Measurements from ENCODE around the gene PRKN.

PRKN gene

GRCh38 chr6:161740486-161740885 lies 987.1 kb downstream of the PRKN start:
- no peaks in the 10 kb centered on the region for H3K9me3 ChIP-seq (ENCODE audit: control insufficient read depth, low read length)
- no peak overlapping the region for H3K27ac ChIP-seq (ENCODE audit: insufficient read depth, low read length, poor library complexity, severe bottlenecking)
- no peak overlapping the region for H3K4me3 ChIP-seq (ENCODE audit: insufficient read depth, low read depth, low read length, poor library complexity, severe bottlenecking)
- no peaks in the 10 kb centered on the region for H3K36me3 ChIP-seq (ENCODE audit: control insufficient read depth, insufficient read depth, low read length)
- no peaks in the 10 kb centered on the region for H3K27me3 ChIP-seq (replicated peaks; ENCODE audit: control insufficient read depth, insufficient read depth, low read length, poor library complexity, severe bottlenecking)
- DNase-seq: no peak
- H3K4me1 ChIP-seq (ENCODE audit: control insufficient read depth, insufficient read depth, low read length, poor library complexity, severe bottlenecking): no peaks in the 10 kb centered on the region

GRCh38 chr6:161736781-161737292 lies 990.7 kb downstream of the PRKN start:
- DNase-seq: no peak
- H3K27me3 ChIP-seq (replicated peaks; ENCODE audit: control insufficient read depth, insufficient read depth, low read length, poor library complexity, severe bottlenecking): no peaks in the 10 kb centered on the region
- no peak overlapping the region for H3K4me3 ChIP-seq (ENCODE audit: insufficient read depth, low read depth, low read length, poor library complexity, severe bottlenecking)
- no peaks in the 10 kb centered on the region for H3K36me3 ChIP-seq (ENCODE audit: control insufficient read depth, insufficient read depth, low read length)
- no peaks in the 10 kb centered on the region for H3K4me1 ChIP-seq (ENCODE audit: control insufficient read depth, insufficient read depth, low read length, poor library complexity, severe bottlenecking)
- no peak overlapping the region for H3K27ac ChIP-seq (ENCODE audit: insufficient read depth, low read length, poor library complexity, severe bottlenecking)
- no peaks in the 10 kb centered on the region for H3K9me3 ChIP-seq (ENCODE audit: control insufficient read depth, low read length)

- DNase-seq: no peak
- H3K4me3 ChIP-seq (ENCODE audit: insufficient read depth, low read depth, low read length, poor library complexity, severe bottlenecking): no peak overlapping the region
- no peaks in the 10 kb centered on the region for H3K36me3 ChIP-seq (ENCODE audit: control insufficient read depth, insufficient read depth, low read length)
- H3K4me1 ChIP-seq (ENCODE audit: control insufficient read depth, insufficient read depth, low read length, poor library complexity, severe bottlenecking): no peaks in the 10 kb centered on the region
- no peaks in the 10 kb centered on the region for H3K9me3 ChIP-seq (ENCODE audit: control insufficient read depth, low read length)
- H3K27me3 ChIP-seq (replicated peaks; ENCODE audit: control insufficient read depth, insufficient read depth, low read length, poor library complexity, severe bottlenecking): no peaks in the 10 kb centered on the region
- no peak overlapping the region for H3K27ac ChIP-seq (ENCODE audit: insufficient read depth, low read length, poor library complexity, severe bottlenecking)
Observed at GRCh38 chr6:161736326-161736725, 991.2 kb downstream of the PRKN start.

- DNase-seq: no peak
- no peaks in the 10 kb centered on the region for H3K4me1 ChIP-seq (ENCODE audit: control insufficient read depth, insufficient read depth, low read length, poor library complexity, severe bottlenecking)
- H3K4me3 ChIP-seq (ENCODE audit: insufficient read depth, low read depth, low read length, poor library complexity, severe bottlenecking): no peak overlapping the region
- no peak overlapping the region for H3K27ac ChIP-seq (ENCODE audit: insufficient read depth, low read length, poor library complexity, severe bottlenecking)
- H3K27me3 ChIP-seq (replicated peaks; ENCODE audit: control insufficient read depth, insufficient read depth, low read length, poor library complexity, severe bottlenecking): no peaks in the 10 kb centered on the region
- no peaks in the 10 kb centered on the region for H3K9me3 ChIP-seq (ENCODE audit: control insufficient read depth, low read length)
- no peaks in the 10 kb centered on the region for H3K36me3 ChIP-seq (ENCODE audit: control insufficient read depth, insufficient read depth, low read length)
Observed at GRCh38 chr6:161732594-161732993, 995.0 kb downstream of the PRKN start.

- DNase-seq: no peak
- Histone ChIP-seq H3K36me3 (ENCODE audit: control insufficient read depth, insufficient read depth, low read length) (no peaks in the 10 kb centered on the region), H3K4me1 (ENCODE audit: control insufficient read depth, insufficient read depth, low read length, poor library complexity, severe bottlenecking) (no peaks in the 10 kb centered on the region), H3K27ac (ENCODE audit: insufficient read depth, low read length, poor library complexity, severe bottlenecking) (no peak overlapping the region), H3K9me3 (ENCODE audit: control insufficient read depth, low read length) (no peaks in the 10 kb centered on the region), H3K27me3 (replicated peaks; ENCODE audit: control insufficient read depth, insufficient read depth, low read length, poor library complexity, severe bottlenecking) (no peaks in the 10 kb centered on the region), H3K4me3 (ENCODE audit: insufficient read depth, low read depth, low read length, poor library complexity, severe bottlenecking) (no peak overlapping the region)
Observed at GRCh38 chr6:161727083-161727833, 1000.3 kb downstream of the PRKN start.

GRCh38 chr6:161722394-161722793 lies 1005.2 kb downstream of the PRKN start:
- Histone ChIP-seq H3K27me3 (replicated peaks; ENCODE audit: control insufficient read depth, insufficient read depth, low read length, poor library complexity, severe bottlenecking) (no peaks in the 10 kb centered on the region), H3K4me3 (ENCODE audit: insufficient read depth, low read depth, low read length, poor library complexity, severe bottlenecking) (no peak overlapping the region), H3K36me3 (ENCODE audit: control insufficient read depth, insufficient read depth, low read length) (no peaks in the 10 kb centered on the region), H3K4me1 (ENCODE audit: control insufficient read depth, insufficient read depth, low read length, poor library complexity, severe bottlenecking) (no peaks in the 10 kb centered on the region), H3K27ac (ENCODE audit: insufficient read depth, low read length, poor library complexity, severe bottlenecking) (no peak overlapping the region), H3K9me3 (ENCODE audit: control insufficient read depth, low read length) (no peaks in the 10 kb centered on the region)
- no peak for DNase-seq

- Histone ChIP-seq H3K9me3 (ENCODE audit: control insufficient read depth, low read length) (no peaks in the 10 kb centered on the region), H3K4me3 (ENCODE audit: insufficient read depth, low read depth, low read length, poor library complexity, severe bottlenecking) (no peak overlapping the region), H3K36me3 (ENCODE audit: control insufficient read depth, insufficient read depth, low read length) (no peaks in the 10 kb centered on the region), H3K4me1 (ENCODE audit: control insufficient read depth, insufficient read depth, low read length, poor library complexity, severe bottlenecking) (no peaks in the 10 kb centered on the region), H3K27ac (ENCODE audit: insufficient read depth, low read length, poor library complexity, severe bottlenecking) (no peak overlapping the region), H3K27me3 (replicated peaks; ENCODE audit: control insufficient read depth, insufficient read depth, low read length, poor library complexity, severe bottlenecking) (no peaks in the 10 kb centered on the region)
- no peak for DNase-seq
Observed at GRCh38 chr6:161721511-161721910, 1006.1 kb downstream of the PRKN start.

- Histone ChIP-seq H3K36me3 (ENCODE audit: control insufficient read depth, insufficient read depth, low read length) (no peaks in the 10 kb centered on the region), H3K4me3 (ENCODE audit: insufficient read depth, low read depth, low read length, poor library complexity, severe bottlenecking) (no peak overlapping the region), H3K4me1 (ENCODE audit: control insufficient read depth, insufficient read depth, low read length, poor library complexity, severe bottlenecking) (no peaks in the 10 kb centered on the region), H3K27me3 (replicated peaks; ENCODE audit: control insufficient read depth, insufficient read depth, low read length, poor library complexity, severe bottlenecking) (no peaks in the 10 kb centered on the region), H3K9me3 (ENCODE audit: control insufficient read depth, low read length) (no peaks in the 10 kb centered on the region), H3K27ac (ENCODE audit: insufficient read depth, low read length, poor library complexity, severe bottlenecking) (no peak overlapping the region)
- DNase-seq: no peak
Observed at GRCh38 chr6:161716176-161716575, 1011.4 kb downstream of the PRKN start.

- H3K27me3 ChIP-seq (replicated peaks; ENCODE audit: control insufficient read depth, insufficient read depth, low read length, poor library complexity, severe bottlenecking): no peaks in the 10 kb centered on the region
- DNase-seq: no peak
- no peaks in the 10 kb centered on the region for H3K9me3 ChIP-seq (ENCODE audit: control insufficient read depth, low read length)
- H3K36me3 ChIP-seq (ENCODE audit: control insufficient read depth, insufficient read depth, low read length): no peaks in the 10 kb centered on the region
- H3K4me1 ChIP-seq (ENCODE audit: control insufficient read depth, insufficient read depth, low read length, poor library complexity, severe bottlenecking): no peaks in the 10 kb centered on the region
- H3K27ac ChIP-seq (ENCODE audit: insufficient read depth, low read length, poor library complexity, severe bottlenecking): no peak overlapping the region
- no peak overlapping the region for H3K4me3 ChIP-seq (ENCODE audit: insufficient read depth, low read depth, low read length, poor library complexity, severe bottlenecking)
Observed at GRCh38 chr6:161711938-161712337, 1015.6 kb downstream of the PRKN start.

- Histone ChIP-seq H3K36me3 (ENCODE audit: control insufficient read depth, insufficient read depth, low read length) (no peaks in the 10 kb centered on the region), H3K4me3 (ENCODE audit: insufficient read depth, low read depth, low read length, poor library complexity, severe bottlenecking) (no peak overlapping the region), H3K9me3 (ENCODE audit: control insufficient read depth, low read length) (no peaks in the 10 kb centered on the region), H3K4me1 (ENCODE audit: control insufficient read depth, insufficient read depth, low read length, poor library complexity, severe bottlenecking) (no peaks in the 10 kb centered on the region), H3K27ac (ENCODE audit: insufficient read depth, low read length, poor library complexity, severe bottlenecking) (no peak overlapping the region), H3K27me3 (replicated peaks; ENCODE audit: control insufficient read depth, insufficient read depth, low read length, poor library complexity, severe bottlenecking) (no peaks in the 10 kb centered on the region)
- no peak for DNase-seq
Observed at GRCh38 chr6:161711515-161711914, 1016.1 kb downstream of the PRKN start.

Measured in effector memory CD4-positive, alpha-beta T cell (primary cell).